Gastrocnemius medialis (tissue), 4 donors: ENCODE data around the gene GOSR2. TPM values are rescaled to one million over a fixed set of nuclear protein-coding genes. Genes with fewer than 3 reads are reported as not detected.
"Not testable (repeated sequence)": the region's sequence is repeated elsewhere in the genome, so short reads cannot be mapped to it uniquely, and the experiment has no call there.

Experiments used
- ATAC-seq, 2 donors: fragments of 150-250 bp; one replicate each; pipeline ENCODE4 v1.9.1; 2016
- DNase-seq, 2 donors: peaks; one replicate each; pipeline ENCODE4 v3.0.0-alpha.2; 2019
- H3K27ac ChIP-seq, 4 donors: fragments of 200-600 bp; sonication (generic); 1 replicate in 1 of 4; 2 replicates in 3 of 4; pipeline ENCODE4 v1.5.1; 2016 to 2018; ENCODE audit warnings: mild to moderate bottlenecking in 2 of 4, moderate library complexity in 1 of 4
- H3K27me3 ChIP-seq, 3 donors: fragments of 200-600 bp; sonication (generic) in 2 of 3; 1 replicate in 1 of 3; 2 replicates in 2 of 3; pipeline versions ENCODE4 v1.5.1 to v1.6.0; 2016 to 2019; ENCODE audit warnings: mild to moderate bottlenecking in 1 of 3, moderate library complexity in 1 of 3
- H3K36me3 ChIP-seq, 2 donors: fragments of 200-600 bp; sonication (generic) in 1 of 2; one replicate each; pipeline ENCODE4 v1.5.1; 2017 to 2018
- H3K4me1 ChIP-seq, 2 donors: fragments of 200-600 bp; sonication (generic) in 1 of 2; one replicate each; pipeline ENCODE4 v1.5.1; 2016 to 2017; ENCODE audit warnings: mild to moderate bottlenecking in 2 of 2
- H3K4me3 ChIP-seq, 4 donors: fragments of 200-600 bp; sonication (generic) in 3 of 4; 1 replicate in 1 of 4; 2 replicates in 3 of 4; pipeline ENCODE4 v1.5.1; 2016 to 2019; ENCODE audit warnings: mild to moderate bottlenecking in 2 of 4
- H3K9me3 ChIP-seq, 3 donors: fragments of 200-600 bp; sonication (generic) in 2 of 3; 1 replicate in 1 of 3; 2 replicates in 2 of 3; pipeline ENCODE4 v1.5.1; 2016 to 2019
- POLR2A ChIP-seq, 2 donors: fragments of 450-650 bp; IDR thresholded peaks; one replicate each; pipeline ENCODE4 v1.6.1; 2017; ENCODE audit warnings: antibody characterized with exemption in 2 of 2, mild to moderate bottlenecking in 2 of 2, moderate library complexity in 2 of 2
- in situ Hi-C, 4 donors: fragments of 200-750 bp; cut with MboI; loops; one replicate each; pipeline versions ENCODE4 v1.15.0 to v1.8.0; 2017; ENCODE audit warnings: low sequenced_read_pairs in 4 of 4
- intact Hi-C: fragments of 100-400 bp; cut with DNase I; formaldehyde crosslinking; loops from one replicate; pipeline ENCODE4 v1.15.1; 2023; ENCODE audit warnings: low total_unique reads
- total RNA-seq, 4 donors: library from RNA; depleted of rRNA; stranded (reverse); fragments of >200 nt; gene quantifications; one replicate each; pipeline versions ENCODE4 v1.1.0 to v1.2.3, GENCODE V29; 2016
- TF ChIP-seq, protein P1 (sequence below), 5 experiments: fragments of 450-650 bp in 3 of 5; fragments of 200-600 bp in 2 of 5; sonication (generic) in 2 of 5; IDR thresholded peaks in 4 of 5; conservative IDR thresholded peaks in 1 of 5; 1 replicate in 4 of 5; 2 replicates in 1 of 5; pipeline ENCODE4 v1.5.1; 2016 to 2019; ENCODE audit warnings: antibody characterized with exemption in 5 of 5, mild to moderate bottlenecking in 3 of 5, moderate library complexity in 3 of 5

The GOSR2 gene
- total RNA-seq, 4 donors from 2014 or later, result 25.3 to 32.9 (median 31.6) TPM

DNA sequence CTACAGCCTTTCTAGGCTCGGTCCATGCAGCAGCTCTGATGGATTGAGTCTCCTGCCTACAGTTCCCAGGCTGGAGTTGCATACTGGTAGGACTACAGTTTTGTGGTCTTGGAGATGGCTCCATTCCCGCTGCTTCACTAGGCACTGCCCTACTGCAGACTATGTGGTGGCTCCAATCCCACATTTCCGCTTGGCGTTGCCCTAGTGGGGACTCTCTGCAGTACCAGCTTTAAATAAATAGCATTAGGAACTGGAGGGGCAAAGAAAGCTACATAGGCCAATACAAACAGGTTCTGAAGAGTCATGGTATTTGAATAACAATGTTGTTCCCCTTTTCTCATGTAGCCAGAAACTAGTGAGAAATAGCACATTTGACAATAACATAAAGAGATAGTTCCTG is 5.4 kb upstream of the GOSR2 start:
- DNase-seq (no peak), ATAC-seq (no peak)
- in situ Hi-C loops (no loop called here), intact Hi-C loops (no loop called here)
- Histone ChIP-seq H3K27me3 (no peaks in the 10 kb centered on the region), H3K36me3 (no peaks in the 10 kb centered on the region), H3K27ac (no peak overlapping the region), H3K4me1 (no peaks in the 10 kb centered on the region), H3K4me3 (no peak overlapping the region), H3K9me3 (no peaks in the 10 kb centered on the region)
- TF ChIP-seq POLR2A (IDR thresholded peaks at IDR 0.05), result no peak
- TF ChIP-seq, protein P1, sequence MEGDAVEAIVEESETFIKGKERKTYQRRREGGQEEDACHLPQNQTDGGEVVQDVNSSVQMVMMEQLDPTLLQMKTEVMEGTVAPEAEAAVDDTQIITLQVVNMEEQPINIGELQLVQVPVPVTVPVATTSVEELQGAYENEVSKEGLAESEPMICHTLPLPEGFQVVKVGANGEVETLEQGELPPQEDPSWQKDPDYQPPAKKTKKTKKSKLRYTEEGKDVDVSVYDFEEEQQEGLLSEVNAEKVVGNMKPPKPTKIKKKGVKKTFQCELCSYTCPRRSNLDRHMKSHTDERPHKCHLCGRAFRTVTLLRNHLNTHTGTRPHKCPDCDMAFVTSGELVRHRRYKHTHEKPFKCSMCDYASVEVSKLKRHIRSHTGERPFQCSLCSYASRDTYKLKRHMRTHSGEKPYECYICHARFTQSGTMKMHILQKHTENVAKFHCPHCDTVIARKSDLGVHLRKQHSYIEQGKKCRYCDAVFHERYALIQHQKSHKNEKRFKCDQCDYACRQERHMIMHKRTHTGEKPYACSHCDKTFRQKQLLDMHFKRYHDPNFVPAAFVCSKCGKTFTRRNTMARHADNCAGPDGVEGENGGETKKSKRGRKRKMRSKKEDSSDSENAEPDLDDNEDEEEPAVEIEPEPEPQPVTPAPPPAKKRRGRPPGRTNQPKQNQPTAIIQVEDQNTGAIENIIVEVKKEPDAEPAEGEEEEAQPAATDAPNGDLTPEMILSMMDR (IDR thresholded peaks at IDR 0.05 in 4 of 5, conservative IDR thresholded peaks at IDR 0.05 in 1 of 5), result no peak

DNA sequence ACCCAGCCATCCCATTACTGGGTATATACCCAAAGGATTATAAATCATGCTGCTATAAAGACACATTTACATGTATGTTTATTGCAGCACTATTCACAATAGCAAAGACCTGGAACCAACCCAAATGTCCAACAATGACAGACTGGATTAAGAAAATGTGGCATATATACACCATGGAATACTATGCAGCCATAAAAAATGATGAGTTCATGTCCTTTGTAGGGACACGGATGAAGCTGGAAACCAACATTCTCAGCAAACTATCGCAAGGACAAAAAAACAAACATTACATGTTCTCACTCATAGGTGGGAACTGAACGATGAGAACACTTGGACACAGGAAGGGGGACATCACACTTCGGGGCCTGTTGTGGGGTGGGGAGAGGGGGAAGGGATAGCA is 998 bp upstream of the GOSR2 start:
- intact Hi-C loops, H3K9me3 ChIP-seq, in situ Hi-C loops, H3K36me3 ChIP-seq, DNase-seq, H3K27me3 ChIP-seq, ATAC-seq: not testable (repeated sequence)
- H3K4me3 ChIP-seq, result peak overlapping the region; percentile 80 to 96 (median 92)
- H3K27ac ChIP-seq, result peak overlapping the region in 1 of 4 donors; percentile 91
- peaks cover 27% of the 10 kb centered on the region in 2 donors for H3K4me1 ChIP-seq

DNA sequence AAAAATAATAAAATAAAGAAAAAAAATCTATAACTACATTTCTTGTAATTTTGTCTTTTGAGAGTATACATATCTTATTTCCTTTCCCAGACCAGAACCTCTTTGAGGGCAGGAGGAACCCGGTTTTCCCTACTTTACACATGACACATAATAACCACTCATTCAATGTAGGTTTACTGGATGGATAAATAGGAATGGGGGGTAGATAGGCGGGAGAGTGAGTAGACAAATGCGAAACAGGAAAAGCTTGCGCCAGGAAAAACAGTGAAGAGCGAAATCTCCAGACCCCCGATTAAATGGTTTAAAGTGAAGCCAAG is 515 bp upstream of the GOSR2 start:
- H3K4me1 ChIP-seq, result peaks cover 28 to 32% of the 10 kb centered on the region in 2 donors
- peak overlapping the region; percentile 80 to 96 (median 92) for H3K4me3 ChIP-seq
- in situ Hi-C loops (no loop called here), intact Hi-C loops (no loop called here)
- no peaks in the 10 kb centered on the region for H3K27me3 ChIP-seq
- H3K9me3 ChIP-seq, result no peaks in the 10 kb centered on the region
- ATAC-seq (peak in 1 of 2 donors; percentile 15), DNase-seq (no peak)
- TF ChIP-seq POLR2A (IDR thresholded peaks at IDR 0.05), result no peak
- TF ChIP-seq, protein P1 (IDR thresholded peaks at IDR 0.05 in 4 of 5, conservative IDR thresholded peaks at IDR 0.05 in 1 of 5), result no peak
- H3K36me3 ChIP-seq, result no peaks in the 10 kb centered on the region
- peak overlapping the region; percentile 90 to 92 (median 92) for H3K27ac ChIP-seq

DNA sequence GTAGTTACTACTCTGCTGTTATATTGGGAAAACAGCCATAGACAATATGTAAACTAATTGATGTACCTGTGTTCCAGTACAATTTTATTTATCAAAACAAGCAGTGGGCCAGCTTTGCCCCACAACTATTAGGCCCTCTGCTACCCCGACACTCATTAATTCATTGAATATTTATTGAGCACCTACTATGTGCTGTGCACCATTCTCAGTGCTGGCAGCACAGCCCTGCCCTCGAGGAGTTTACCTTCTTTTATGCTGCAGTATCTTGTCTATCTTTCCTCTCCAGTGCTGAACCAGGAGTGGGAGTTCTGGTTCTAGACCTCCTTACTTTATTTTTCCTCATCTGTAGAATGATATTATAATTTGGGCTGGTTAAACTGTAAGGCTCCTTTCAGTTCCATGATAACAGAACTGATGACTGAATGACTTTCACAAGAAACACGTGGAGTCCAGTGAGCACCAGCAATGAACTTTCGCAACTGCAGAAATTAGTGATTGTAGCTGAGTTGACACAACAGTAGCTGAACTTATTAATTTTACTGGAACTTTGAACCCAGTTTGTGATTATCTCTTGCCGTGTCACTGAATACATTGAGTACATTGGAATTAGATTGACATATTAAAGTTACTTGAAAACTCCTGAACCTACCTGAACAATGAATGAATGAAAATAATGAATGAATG is 2.4 kb downstream of the GOSR2 start:
- Histone ChIP-seq H3K4me1 (peaks cover 28 to 39% of the 10 kb centered on the region in 2 donors), H3K27ac (no peak overlapping the region), H3K36me3 (peaks cover 0 to 4% of the 10 kb centered on the region in 2 donors), H3K4me3 (no peak overlapping the region), H3K9me3 (no peaks in the 10 kb centered on the region), H3K27me3 (no peaks in the 10 kb centered on the region)
- TF ChIP-seq POLR2A (IDR thresholded peaks at IDR 0.05), result no peak
- TF ChIP-seq, protein P1 (IDR thresholded peaks at IDR 0.05 in 4 of 5, conservative IDR thresholded peaks at IDR 0.05 in 1 of 5), result no peak
- no peak for ATAC-seq
- DNase-seq, result no peak
- intact Hi-C loops (no loop called here), in situ Hi-C loops (loop anchor here in 1 of 4 donors (25.0 kb wide), 1 partner anchor 212 kb away; no protein-coding TSS in a partner anchor)

DNA sequence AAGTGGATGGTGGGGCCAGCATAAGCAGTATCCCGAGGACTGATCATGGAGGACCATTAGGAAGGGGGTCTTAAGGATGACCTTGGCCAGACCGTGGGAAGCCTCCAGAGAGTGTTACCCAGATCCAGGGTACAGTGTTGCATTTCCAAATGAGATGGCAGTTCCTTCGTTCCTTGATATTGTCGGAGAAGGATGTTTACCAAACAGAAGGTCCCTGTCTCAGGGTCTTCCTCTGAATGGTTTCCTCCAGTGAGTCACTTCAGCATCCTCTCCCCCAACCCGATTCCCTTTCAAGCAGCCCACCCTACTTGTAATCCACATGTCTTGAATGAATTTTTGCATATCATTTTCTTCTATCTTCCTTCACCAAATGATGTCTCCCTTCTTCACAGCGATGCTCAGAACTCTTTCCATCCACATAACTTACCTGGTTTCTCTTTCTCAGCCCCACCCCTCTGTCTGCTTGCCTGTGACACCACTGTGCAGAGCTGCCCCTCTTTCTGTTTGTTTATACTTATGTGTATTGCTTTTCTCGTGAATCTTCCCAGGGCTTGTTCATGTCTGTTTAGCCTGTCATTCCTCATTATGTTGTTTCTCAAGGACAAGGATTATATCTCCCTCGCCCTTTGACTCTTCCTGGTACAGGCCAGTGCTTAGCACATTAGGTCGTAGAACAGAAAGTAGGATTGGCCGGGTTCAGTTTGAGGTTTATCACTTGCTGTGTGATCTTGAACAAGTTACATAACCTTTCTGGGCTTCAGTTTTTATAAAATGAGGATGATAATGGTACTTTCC is 5.7 kb downstream of the GOSR2 start:
- ATAC-seq (no peak), DNase-seq (no peak)
- in situ Hi-C loops, result loop anchor here in 1 of 4 donors (25.0 kb wide), 1 partner anchor 209 kb away; no protein-coding TSS in a partner anchor
- Histone ChIP-seq H3K27me3 (no peaks in the 10 kb centered on the region), H3K36me3 (peaks cover 1 to 37% of the 10 kb centered on the region in 2 donors), H3K4me3 (no peak overlapping the region), H3K9me3 (no peaks in the 10 kb centered on the region), H3K27ac (no peak overlapping the region), H3K4me1 (peaks cover 25 to 38% of the 10 kb centered on the region in 2 donors)
- intact Hi-C loops, result no loop called here
- no peak for TF ChIP-seq POLR2A (IDR thresholded peaks at IDR 0.05)
- TF ChIP-seq, protein P1 (IDR thresholded peaks at IDR 0.05 in 4 of 5, conservative IDR thresholded peaks at IDR 0.05 in 1 of 5), result no peak
